ENCODE data around the gene IL6. TPM values are rescaled to one million over a fixed set of nuclear protein-coding genes. Genes with fewer than 3 reads are reported as not detected.

The IL6 gene
- total and polyA plus RNA-seq, 9 of the 15 experiments (the other 6 are each of a cell fraction or from before 2014, with no cell fraction given), result 0.76 to 2.9 (median 1.5) TPM

GRCh38 chr7:22728401-22729029 is 1.5 kb downstream of the IL6 start (continued):
- TF ChIP-seq, protein P1, sequence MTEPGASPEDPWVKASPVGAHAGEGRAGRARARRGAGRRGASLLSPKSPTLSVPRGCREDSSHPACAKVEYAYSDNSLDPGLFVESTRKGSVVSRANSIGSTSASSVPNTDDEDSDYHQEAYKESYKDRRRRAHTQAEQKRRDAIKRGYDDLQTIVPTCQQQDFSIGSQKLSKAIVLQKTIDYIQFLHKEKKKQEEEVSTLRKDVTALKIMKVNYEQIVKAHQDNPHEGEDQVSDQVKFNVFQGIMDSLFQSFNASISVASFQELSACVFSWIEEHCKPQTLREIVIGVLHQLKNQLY (CRISPR knock-in tag; conservative IDR thresholded peaks at IDR 0.05), result no peak
- TF ChIP-seq, protein P2, sequence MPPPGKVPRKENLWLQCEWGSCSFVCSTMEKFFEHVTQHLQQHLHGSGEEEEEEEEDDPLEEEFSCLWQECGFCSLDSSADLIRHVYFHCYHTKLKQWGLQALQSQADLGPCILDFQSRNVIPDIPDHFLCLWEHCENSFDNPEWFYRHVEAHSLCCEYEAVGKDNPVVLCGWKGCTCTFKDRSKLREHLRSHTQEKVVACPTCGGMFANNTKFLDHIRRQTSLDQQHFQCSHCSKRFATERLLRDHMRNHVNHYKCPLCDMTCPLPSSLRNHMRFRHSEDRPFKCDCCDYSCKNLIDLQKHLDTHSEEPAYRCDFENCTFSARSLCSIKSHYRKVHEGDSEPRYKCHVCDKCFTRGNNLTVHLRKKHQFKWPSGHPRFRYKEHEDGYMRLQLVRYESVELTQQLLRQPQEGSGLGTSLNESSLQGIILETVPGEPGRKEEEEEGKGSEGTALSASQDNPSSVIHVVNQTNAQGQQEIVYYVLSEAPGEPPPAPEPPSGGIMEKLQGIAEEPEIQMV (tag; conservative IDR thresholded peaks at IDR 0.05; ENCODE audit: low read depth), result no peak
- TF ChIP-seq SAFB2 (IDR thresholded peaks at IDR 0.05; ENCODE audit: borderline replicate concordance, low read depth, low read length, severe bottlenecking) (no peak), REST (IDR thresholded peaks at IDR 0.05; ENCODE audit: borderline replicate concordance) (peak; percentile 66), REST (CRISPR knock-in tag; IDR thresholded peaks at IDR 0.05; ENCODE audit: low read depth) (no peak), POLR2AphosphoS2 (IDR thresholded peaks at IDR 0.05; ENCODE audit: low read length) (no peak), BACH1 (tag; IDR thresholded peaks at IDR 0.05) (no peak), ELF2 (CRISPR knock-in tag; IDR thresholded peaks at IDR 0.05) (no peak), SOX6 (IDR thresholded peaks at IDR 0.05) (peak; percentile 54; the same call in 1 of the 2 replicates), ZNF589 (CRISPR knock-in tag; IDR thresholded peaks at IDR 0.05; ENCODE audit: low read depth) (no peak)
